Rectal smooth muscle tissue (tissue), 1 donor: ENCODE measurements around the gene WDR45.

ENCODE experiments used
- H3K27ac ChIP-seq: one replicate; pipeline ENCODE4 v1.7.0; 2013; ENCODE audit warnings: low read depth, low read length, inconsistent platforms
- H3K27me3 ChIP-seq: one replicate; pipeline ENCODE4 v1.7.0; 2013; ENCODE audit warnings: low read length; ENCODE audit not compliant: control insufficient read depth, insufficient read depth
- H3K36me3 ChIP-seq: one replicate; pipeline ENCODE4 v1.7.0; 2013; ENCODE audit warnings: low read length; ENCODE audit not compliant: control insufficient read depth, insufficient read depth
- H3K4me1 ChIP-seq: one replicate; pipeline ENCODE4 v1.7.0; 2013; ENCODE audit warnings: low read length; ENCODE audit not compliant: control insufficient read depth, insufficient read depth
- H3K4me3 ChIP-seq: one replicate; pipeline ENCODE4 v1.7.0; 2013; ENCODE audit warnings: low read length
- H3K9ac ChIP-seq: one replicate; pipeline ENCODE4 v1.7.0; 2013; ENCODE audit warnings: low read length

WDR45 gene

GRCh38 chrX:49039598-49040375, 39.9 kb downstream of the WDR45 start:
- Histone ChIP-seq H3K27ac (peak overlapping the region; percentile 63), H3K9ac (no peak overlapping the region), H3K36me3 (peaks cover 12% of the 10 kb centered on the region), H3K27me3 (no peaks in the 10 kb centered on the region), H3K4me3 (peak overlapping the region; percentile 39), H3K4me1 (peaks cover 2% of the 10 kb centered on the region)

- Histone ChIP-seq H3K36me3 (peaks cover 17% of the 10 kb centered on the region), H3K9ac (no peak overlapping the region), H3K27me3 (no peaks in the 10 kb centered on the region), H3K27ac (no peak overlapping the region), H3K4me1 (peaks cover 2% of the 10 kb centered on the region), H3K4me3 (no peak overlapping the region)
Observed at GRCh38 chrX:49037883-49038475, 41.7 kb downstream of the WDR45 start.

DNA sequence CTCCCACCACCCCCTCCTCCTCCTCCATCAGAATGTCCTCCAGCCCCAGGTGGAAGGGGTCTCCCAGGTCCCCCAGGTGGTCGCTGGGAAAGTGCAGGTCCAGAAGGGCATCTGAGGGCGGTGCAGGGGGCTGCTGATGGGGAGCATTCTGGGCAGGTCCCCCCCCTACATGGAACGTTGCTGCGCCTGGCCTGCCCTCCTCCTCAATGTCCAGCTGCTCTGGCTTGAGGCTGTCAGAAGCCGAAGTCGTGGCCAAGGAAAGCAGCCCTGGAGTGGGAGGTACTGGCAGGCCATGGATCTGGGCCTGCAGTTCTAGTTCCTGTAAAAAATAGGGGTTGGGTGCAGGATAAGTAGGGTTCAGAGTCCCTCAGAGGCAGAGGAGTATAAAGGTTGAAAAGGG, 49.4 kb downstream of the WDR45 start:
- Histone ChIP-seq H3K4me3 (no peak overlapping the region), H3K27ac (no peak overlapping the region), H3K36me3 (peaks cover 7% of the 10 kb centered on the region)

DNA sequence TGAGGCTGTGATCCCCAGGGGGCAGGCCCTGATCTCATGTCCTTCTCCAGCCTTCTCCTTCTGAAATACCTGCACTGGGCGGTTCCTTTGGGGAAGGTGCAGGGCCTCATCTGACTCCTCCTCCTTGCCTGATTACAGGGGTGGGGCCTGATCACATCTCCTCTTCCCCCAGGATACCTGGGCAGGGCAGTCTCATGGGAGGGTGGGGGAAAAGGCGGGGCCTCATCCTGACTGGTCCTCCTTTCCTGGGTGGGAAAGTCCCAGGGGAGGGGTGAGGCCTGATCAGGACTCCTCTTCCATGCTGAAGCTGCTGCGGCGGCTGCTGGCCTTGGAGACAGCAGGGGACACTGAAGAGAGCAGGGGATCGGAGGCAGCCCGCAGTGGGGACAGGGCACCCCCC, 49.8 kb downstream of the WDR45 start:
- Histone ChIP-seq H3K27me3 (no peaks in the 10 kb centered on the region), H3K4me3 (no peak overlapping the region), H3K36me3 (peaks cover 7% of the 10 kb centered on the region), H3K27ac (no peak overlapping the region), H3K9ac (no peak overlapping the region), H3K4me1 (no peaks in the 10 kb centered on the region)

More for the DNA sequence above, 49.4 kb downstream of the WDR45 start:
- Histone ChIP-seq H3K9ac (no peak overlapping the region), H3K4me1 (no peaks in the 10 kb centered on the region), H3K27me3 (no peaks in the 10 kb centered on the region)
